ENCODE data around the gene SCAMP5. TPM values are rescaled to one million over a fixed set of nuclear protein-coding genes. Genes with fewer than 3 reads are reported as not detected.

Gene SCAMP5
- total RNA-seq, 1 donor, result 1.1 TPM

GRCh38 chr15:75049392-75049791 is 54.0 kb downstream of the SCAMP5 start:
- peak; percentile 33 for DNase-seq (ENCODE audit: low read depth)

GRCh38 chr15:75050283-75050682 is 54.9 kb downstream of the SCAMP5 start:
- TF ChIP-seq CTCF (IDR thresholded peaks at IDR 0.05; ENCODE audit: insufficient read depth, low read length), result no peak
- DNase-seq (ENCODE audit: low read depth), result no peak
- H3K4me3 ChIP-seq (ENCODE audit: low read depth, low read length), result no peak overlapping the region

More at GRCh38 chr15:75049392-75049791, 54.0 kb downstream of the SCAMP5 start:
- no peak overlapping the region for H3K4me3 ChIP-seq (ENCODE audit: low read depth, low read length)
- TF ChIP-seq CTCF (IDR thresholded peaks at IDR 0.05; ENCODE audit: insufficient read depth, low read length), result no peak

GRCh38 chr15:75051191-75051608 is 55.8 kb downstream of the SCAMP5 start:
- no peak for TF ChIP-seq CTCF (IDR thresholded peaks at IDR 0.05; ENCODE audit: insufficient read depth, low read length)
- no peak overlapping the region for H3K4me3 ChIP-seq (ENCODE audit: low read depth, low read length)
- DNase-seq (ENCODE audit: low read depth), result no peak

- DNase-seq (ENCODE audit: low read depth), result no peak
These were observed 56.3 kb downstream of the SCAMP5 start for GRCh38 chr15:75051711-75052110.

GRCh38 chr15:75052972-75053747 is 57.8 kb downstream of the SCAMP5 start:
- H3K4me3 ChIP-seq (ENCODE audit: low read depth, low read length), result no peak overlapping the region
- DNase-seq (ENCODE audit: low read depth), result no peak
- no peak for TF ChIP-seq CTCF (IDR thresholded peaks at IDR 0.05; ENCODE audit: insufficient read depth, low read length)

More at GRCh38 chr15:75051711-75052110, 56.3 kb downstream of the SCAMP5 start:
- no peak for TF ChIP-seq CTCF (IDR thresholded peaks at IDR 0.05; ENCODE audit: insufficient read depth, low read length)
- H3K4me3 ChIP-seq (ENCODE audit: low read depth, low read length), result no peak overlapping the region

- DNase-seq (ENCODE audit: low read depth), result no peak
- TF ChIP-seq CTCF (IDR thresholded peaks at IDR 0.05; ENCODE audit: insufficient read depth, low read length), result no peak
- no peak overlapping the region for H3K4me3 ChIP-seq (ENCODE audit: low read depth, low read length)
These were observed 58.4 kb downstream of the SCAMP5 start for GRCh38 chr15:75053748-75054125.
